WTC11 (cell line): ENCODE data around the gene HOXD13.

Experiments
- CREM ChIP-seq: sonication (generic); formaldehyde crosslinking; IDR thresholded peaks from 2 replicates; pipeline ENCODE4 v1.8.1; 2022; ENCODE audit warnings: mild to moderate bottlenecking, missing genetic modification reagents, moderate library complexity
- MXD4 ChIP-seq: fragments of 250-450 bp; sonication (Bioruptor Pico); IDR thresholded peaks from 2 replicates; pipeline ENCODE4 v1.8.0; 2021; ENCODE audit warnings: mild to moderate bottlenecking, moderate library complexity, borderline replicate concordance
- ZNF121 ChIP-seq: sonication (generic); formaldehyde crosslinking; IDR thresholded peaks from 2 replicates; pipeline ENCODE4 v1.8.0; 2023; ENCODE audit warnings: missing genetic modification reagents
- ZNF138 ChIP-seq: sonication (generic); formaldehyde crosslinking; conservative IDR thresholded peaks from 2 replicates; pipeline ENCODE4 v1.8.1; 2022; ENCODE audit warnings: mild to moderate bottlenecking, moderate library complexity, missing genetic modification reagents
- TF ChIP-seq, protein P1 (sequence below): fragments of 200-600 bp; IDR thresholded peaks from 2 replicates; pipeline ENCODE4 v1.8.0; 2022; ENCODE audit warnings: antibody characterized with exemption
- TF ChIP-seq, protein P2 (sequence below): sonication (generic); formaldehyde crosslinking; IDR thresholded peaks from 2 replicates; pipeline ENCODE4 v1.8.0; 2022; ENCODE audit warnings: mild to moderate bottlenecking, missing genetic modification reagents
- TF ChIP-seq, protein P3 (sequence below): sonication (generic); formaldehyde crosslinking; IDR thresholded peaks from 2 replicates; pipeline ENCODE4 v1.8.1; 2023; ENCODE audit warnings: mild to moderate bottlenecking, missing genetic modification reagents

DNA sequence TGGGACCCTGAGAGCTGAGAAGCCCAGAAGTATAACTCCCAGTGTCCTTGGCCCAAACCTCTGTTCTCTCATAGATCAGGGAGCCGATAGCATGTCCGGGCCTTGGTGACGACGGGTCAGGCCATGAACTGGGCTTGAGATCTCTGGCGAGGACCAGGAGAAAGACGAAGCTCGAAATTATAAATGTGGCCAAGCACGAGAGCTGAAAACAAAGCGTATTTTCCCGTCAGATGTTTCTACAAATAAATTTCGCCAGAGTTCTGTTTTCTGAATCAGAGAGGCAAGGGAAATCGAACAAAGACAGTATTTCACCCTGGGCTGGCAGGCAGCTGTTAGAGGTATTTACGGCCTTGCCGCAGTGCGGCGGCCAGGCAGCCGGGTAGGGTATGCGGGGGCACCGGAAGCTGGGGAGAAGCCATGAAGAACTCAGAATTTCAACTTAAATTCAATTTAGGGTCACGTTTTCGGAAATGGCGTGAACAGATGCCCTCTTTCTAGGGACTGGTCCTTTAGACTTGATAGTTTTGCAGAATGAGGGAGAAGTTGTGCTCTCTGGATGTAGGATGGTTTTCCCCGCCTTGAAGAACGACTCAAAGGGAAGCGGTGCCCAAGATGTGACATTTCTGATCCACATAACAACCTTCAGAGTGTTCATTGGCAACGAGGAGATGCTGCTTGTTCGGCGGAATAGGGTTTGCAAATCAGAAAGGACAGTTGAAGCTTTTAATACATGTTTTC lies 46.6 kb downstream of the HOXD13 start:
- TF ChIP-seq, protein P1, sequence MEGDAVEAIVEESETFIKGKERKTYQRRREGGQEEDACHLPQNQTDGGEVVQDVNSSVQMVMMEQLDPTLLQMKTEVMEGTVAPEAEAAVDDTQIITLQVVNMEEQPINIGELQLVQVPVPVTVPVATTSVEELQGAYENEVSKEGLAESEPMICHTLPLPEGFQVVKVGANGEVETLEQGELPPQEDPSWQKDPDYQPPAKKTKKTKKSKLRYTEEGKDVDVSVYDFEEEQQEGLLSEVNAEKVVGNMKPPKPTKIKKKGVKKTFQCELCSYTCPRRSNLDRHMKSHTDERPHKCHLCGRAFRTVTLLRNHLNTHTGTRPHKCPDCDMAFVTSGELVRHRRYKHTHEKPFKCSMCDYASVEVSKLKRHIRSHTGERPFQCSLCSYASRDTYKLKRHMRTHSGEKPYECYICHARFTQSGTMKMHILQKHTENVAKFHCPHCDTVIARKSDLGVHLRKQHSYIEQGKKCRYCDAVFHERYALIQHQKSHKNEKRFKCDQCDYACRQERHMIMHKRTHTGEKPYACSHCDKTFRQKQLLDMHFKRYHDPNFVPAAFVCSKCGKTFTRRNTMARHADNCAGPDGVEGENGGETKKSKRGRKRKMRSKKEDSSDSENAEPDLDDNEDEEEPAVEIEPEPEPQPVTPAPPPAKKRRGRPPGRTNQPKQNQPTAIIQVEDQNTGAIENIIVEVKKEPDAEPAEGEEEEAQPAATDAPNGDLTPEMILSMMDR = no peak
- TF ChIP-seq CREM (CRISPR knock-in tag) = no peak
- TF ChIP-seq ZNF121 = no peak
- TF ChIP-seq MXD4 (CRISPR knock-in tag) = no peak
- no peak for TF ChIP-seq ZNF138 (CRISPR knock-in tag)
- TF ChIP-seq, protein P2, sequence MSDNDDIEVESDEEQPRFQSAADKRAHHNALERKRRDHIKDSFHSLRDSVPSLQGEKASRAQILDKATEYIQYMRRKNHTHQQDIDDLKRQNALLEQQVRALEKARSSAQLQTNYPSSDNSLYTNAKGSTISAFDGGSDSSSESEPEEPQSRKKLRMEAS (CRISPR knock-in tag) = no peak
- TF ChIP-seq, protein P3, sequence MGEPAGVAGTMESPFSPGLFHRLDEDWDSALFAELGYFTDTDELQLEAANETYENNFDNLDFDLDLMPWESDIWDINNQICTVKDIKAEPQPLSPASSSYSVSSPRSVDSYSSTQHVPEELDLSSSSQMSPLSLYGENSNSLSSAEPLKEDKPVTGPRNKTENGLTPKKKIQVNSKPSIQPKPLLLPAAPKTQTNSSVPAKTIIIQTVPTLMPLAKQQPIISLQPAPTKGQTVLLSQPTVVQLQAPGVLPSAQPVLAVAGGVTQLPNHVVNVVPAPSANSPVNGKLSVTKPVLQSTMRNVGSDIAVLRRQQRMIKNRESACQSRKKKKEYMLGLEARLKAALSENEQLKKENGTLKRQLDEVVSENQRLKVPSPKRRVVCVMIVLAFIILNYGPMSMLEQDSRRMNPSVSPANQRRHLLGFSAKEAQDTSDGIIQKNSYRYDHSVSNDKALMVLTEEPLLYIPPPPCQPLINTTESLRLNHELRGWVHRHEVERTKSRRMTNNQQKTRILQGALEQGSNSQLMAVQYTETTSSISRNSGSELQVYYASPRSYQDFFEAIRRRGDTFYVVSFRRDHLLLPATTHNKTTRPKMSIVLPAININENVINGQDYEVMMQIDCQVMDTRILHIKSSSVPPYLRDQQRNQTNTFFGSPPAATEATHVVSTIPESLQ (CRISPR knock-in tag) = no peak
